Measurements from ENCODE around the gene NUDT16L1.

DNA sequence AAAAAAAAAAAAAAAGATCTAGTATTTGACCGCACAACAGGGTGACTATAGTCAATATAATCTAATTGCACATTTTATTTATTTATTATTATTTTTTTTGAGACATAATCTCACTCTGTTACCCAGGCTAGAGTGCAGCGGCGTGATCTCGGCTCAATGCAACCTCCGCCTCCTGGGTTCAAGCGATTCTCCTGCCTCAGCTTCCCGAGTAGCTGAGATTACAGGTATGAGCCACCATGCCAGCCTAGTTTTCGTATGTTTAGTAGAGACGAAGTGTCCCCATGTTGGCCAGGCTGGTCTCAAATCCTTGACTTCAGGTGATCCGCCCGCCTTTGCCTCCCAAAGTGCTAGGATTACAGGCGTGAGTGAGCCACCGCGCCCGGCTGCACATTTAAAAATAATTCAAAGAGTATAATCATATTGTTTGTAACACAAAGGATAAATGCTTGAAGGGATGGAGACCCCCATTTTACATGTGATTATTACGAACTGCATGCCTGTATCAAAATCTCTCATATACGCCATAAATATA lies 39.9 kb downstream of the NUDT16L1 start:
- TF ChIP-seq POLR2A (IDR thresholded peaks at IDR 0.05) = no peak
- no peak for TF ChIP-seq CTCF (IDR thresholded peaks at IDR 0.05)
- TF ChIP-seq EP300 (IDR thresholded peaks at IDR 0.05) = no peak
